ENCODE results near the gene BMP8B.

GRCh38 chr1:39819091-39819812, 30.6 kb upstream of the BMP8B start:
- no peak for TF ChIP-seq CTCF (IDR thresholded peaks at IDR 0.05; ENCODE audit: insufficient read depth, low read length, poor library complexity, severe bottlenecking)
- TF ChIP-seq EZH2phosphoT487 (conservative IDR thresholded peaks at IDR 0.05; ENCODE audit: low read length): no peak

Data from SU-DHL-6 (cell line).